Ascending aorta (tissue), 2 donors: Measurements from ENCODE around the gene CUL1. TPM values are rescaled to one million over a fixed set of nuclear protein-coding genes. Genes with fewer than 3 reads are reported as not detected.

ENCODE experiments used
- DNase-seq, 2 donors: peaks; one replicate each; pipeline ENCODE4 v3.0.0-alpha.2; 2019; ENCODE audit warnings: low spot score in 2 of 2
- H3K27ac ChIP-seq, 2 donors: fragments of 200-600 bp; sonication (generic); one replicate each; pipeline ENCODE4 v1.5.1; 2016 to 2017; ENCODE audit warnings: mild to moderate bottlenecking in 1 of 2
- H3K27me3 ChIP-seq: fragments of 200-600 bp; sonication (generic); one replicate; pipeline ENCODE4 v1.5.1; 2017
- H3K36me3 ChIP-seq, 2 donors: fragments of 200-600 bp; sonication (generic); one replicate each; pipeline ENCODE4 v1.5.1; 2016
- H3K4me1 ChIP-seq, 2 donors: fragments of 200-600 bp; sonication (generic); one replicate each; pipeline ENCODE4 v1.5.1; 2016 to 2017; ENCODE audit warnings: mild to moderate bottlenecking in 1 of 2
- H3K4me3 ChIP-seq, 2 donors: fragments of 200-600 bp; sonication (generic); one replicate each; pipeline ENCODE4 v1.5.1; 2016 to 2017; ENCODE audit warnings: mild to moderate bottlenecking in 1 of 2
- H3K9me3 ChIP-seq, 2 donors: fragments of 200-600 bp; sonication (generic); one replicate each; pipeline ENCODE4 v1.5.1; 2016
- CTCF ChIP-seq, 3 experiments: fragments of 200-600 bp in 2 of 3; fragments of 450-650 bp in 1 of 3; sonication (generic) in 2 of 3; IDR thresholded peaks; one replicate each; pipeline ENCODE4 v1.5.1; 2016 to 2019; ENCODE audit warnings: antibody characterized with exemption in 3 of 3, mild to moderate bottlenecking in 1 of 3, moderate library complexity in 1 of 3
- intact Hi-C: fragments of 100-400 bp; cut with DNase I; formaldehyde crosslinking; loops from one replicate; pipeline ENCODE4 v1.15.1; 2023
- total RNA-seq: library from RNA; depleted of rRNA; stranded (reverse); fragments of >200 nt; gene quantifications from one replicate; pipeline ENCODE4 v1.1.0, GENCODE V29; 2016

The CUL1 gene
- total RNA-seq, 1 donor from 2014 or later = 16.3 TPM

- Histone ChIP-seq H3K4me3 (no peak overlapping the region), H3K9me3 (no peaks in the 10 kb centered on the region), H3K27ac (no peak overlapping the region), H3K27me3 (no peaks in the 10 kb centered on the region), H3K36me3 (peaks cover 52 to 76% of the 10 kb centered on the region in 2 donors), H3K4me1 (no peaks in the 10 kb centered on the region)
- no peak for TF ChIP-seq CTCF (IDR thresholded peaks at IDR 0.05)
- intact Hi-C loops = no loop called here
- no peak for DNase-seq
These were observed 101.3 kb downstream of the CUL1 start for GRCh38 chr7:148799893-148800555.

- no peak for TF ChIP-seq CTCF (IDR thresholded peaks at IDR 0.05)
- H3K4me3 ChIP-seq = no peak overlapping the region
- H3K36me3 ChIP-seq = peaks cover 49 to 72% of the 10 kb centered on the region in 2 donors
- intact Hi-C loops = no loop called here
- no peaks in the 10 kb centered on the region for H3K27me3 ChIP-seq
- H3K9me3 ChIP-seq = no peaks in the 10 kb centered on the region
- H3K27ac ChIP-seq = no peak overlapping the region
- no peak for DNase-seq
- H3K4me1 ChIP-seq = no peaks in the 10 kb centered on the region
These were observed 102.0 kb downstream of the CUL1 start for GRCh38 chr7:148800677-148801076.

GRCh38 chr7:148802101-148802493, 103.4 kb downstream of the CUL1 start:
- no peak for TF ChIP-seq CTCF (IDR thresholded peaks at IDR 0.05)
- no peak for DNase-seq
- Histone ChIP-seq H3K9me3 (no peaks in the 10 kb centered on the region), H3K36me3 (peaks cover 45 to 58% of the 10 kb centered on the region in 2 donors), H3K27me3 (no peaks in the 10 kb centered on the region), H3K4me3 (no peak overlapping the region), H3K4me1 (no peaks in the 10 kb centered on the region), H3K27ac (no peak overlapping the region)
- intact Hi-C loops = no loop called here

DNA sequence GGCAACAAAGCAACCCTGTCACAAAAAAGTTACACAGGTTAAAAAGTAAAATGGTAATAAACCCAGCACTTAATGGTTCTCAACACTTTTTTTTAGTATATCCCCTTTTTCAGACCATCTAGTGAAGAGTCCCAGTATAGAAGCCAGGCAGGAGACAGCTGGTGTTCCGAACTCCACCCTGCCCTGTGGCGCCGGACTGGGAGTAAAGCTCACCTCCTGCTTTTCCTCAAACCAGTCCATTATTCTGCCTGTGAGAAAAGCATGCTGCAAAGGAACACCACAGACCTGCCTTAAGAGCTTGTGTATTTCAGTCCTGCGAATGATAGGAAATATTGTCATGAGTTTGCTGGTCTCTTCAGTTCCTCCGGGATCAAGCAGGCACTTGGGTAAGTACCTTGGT, 104.4 kb downstream of the CUL1 start:
- intact Hi-C loops = no loop called here
- Histone ChIP-seq H3K27ac (no peak overlapping the region), H3K4me1 (no peaks in the 10 kb centered on the region), H3K36me3 (peaks cover 41 to 50% of the 10 kb centered on the region in 2 donors), H3K27me3 (no peaks in the 10 kb centered on the region), H3K4me3 (no peak overlapping the region), H3K9me3 (no peaks in the 10 kb centered on the region)
- TF ChIP-seq CTCF (IDR thresholded peaks at IDR 0.05) = no peak
- DNase-seq = no peak

- no peak for TF ChIP-seq CTCF (IDR thresholded peaks at IDR 0.05)
- peaks cover 31 to 35% of the 10 kb centered on the region in 2 donors for H3K36me3 ChIP-seq
These were observed 105.9 kb downstream of the CUL1 start for GRCh38 chr7:148804343-148805235.

More at GRCh38 chr7:148804343-148805235, 105.9 kb downstream of the CUL1 start:
- no peaks in the 10 kb centered on the region for H3K27me3 ChIP-seq
- intact Hi-C loops = no loop called here
- no peak overlapping the region for H3K4me3 ChIP-seq
- no peaks in the 10 kb centered on the region for H3K4me1 ChIP-seq
- no peaks in the 10 kb centered on the region for H3K9me3 ChIP-seq
- no peak for DNase-seq
- H3K27ac ChIP-seq = no peak overlapping the region
